ENCODE data around the gene TYRO3.

TYRO3 gene

DNA sequence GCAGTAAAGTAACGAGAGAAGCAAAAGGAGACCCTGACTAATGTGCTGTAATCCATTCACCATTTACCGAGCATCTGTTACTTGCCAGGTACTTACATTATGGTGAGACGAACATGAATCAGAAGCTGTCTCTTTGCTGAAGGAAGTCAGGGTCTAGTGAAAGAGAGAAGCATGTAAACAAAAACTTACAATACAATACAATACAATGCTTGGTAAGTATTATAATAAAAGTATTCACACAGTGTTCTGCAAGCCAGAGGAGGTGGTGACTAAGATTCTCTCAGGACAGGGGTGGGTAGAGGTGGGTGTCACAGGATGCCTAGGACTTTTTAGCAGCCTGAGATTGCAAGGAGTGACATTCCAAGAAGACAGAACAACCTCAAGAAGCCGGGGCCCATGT is 51.0 kb downstream of the TYRO3 start:
- DNase-seq, result no peak

DNA sequence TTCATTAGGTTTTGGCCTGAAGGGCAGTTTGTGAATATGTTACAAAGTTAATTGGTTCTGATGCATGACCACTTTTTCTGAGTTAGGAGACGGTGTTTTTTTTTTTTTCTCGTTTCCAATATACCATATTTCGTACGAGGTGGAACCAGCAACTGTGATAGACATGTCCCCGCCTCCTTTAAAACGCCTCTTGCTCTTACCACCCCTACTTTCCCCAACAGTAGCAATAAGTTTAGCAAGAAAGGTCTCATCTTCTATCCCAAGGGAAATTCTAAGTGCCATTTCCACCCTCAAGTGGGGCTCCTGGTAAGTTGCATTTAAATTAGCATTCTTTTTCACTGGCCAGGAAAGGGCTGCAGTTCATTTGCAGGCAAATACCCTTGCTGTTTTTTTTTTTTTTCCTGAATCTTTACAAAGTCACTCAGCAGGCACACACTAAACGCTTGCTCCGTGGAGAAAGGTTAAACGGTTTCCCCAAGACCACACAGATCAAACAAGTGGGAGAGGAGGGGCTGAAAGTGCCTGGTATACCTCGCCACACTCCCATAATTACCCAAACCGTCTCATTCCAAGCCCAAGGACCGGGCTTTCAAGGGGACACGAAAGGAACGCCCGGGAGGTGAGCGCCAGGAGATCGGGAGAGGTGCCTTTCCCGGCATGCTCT is 61.7 kb downstream of the TYRO3 start:
- DNase-seq, result peak; percentile 31

DNA sequence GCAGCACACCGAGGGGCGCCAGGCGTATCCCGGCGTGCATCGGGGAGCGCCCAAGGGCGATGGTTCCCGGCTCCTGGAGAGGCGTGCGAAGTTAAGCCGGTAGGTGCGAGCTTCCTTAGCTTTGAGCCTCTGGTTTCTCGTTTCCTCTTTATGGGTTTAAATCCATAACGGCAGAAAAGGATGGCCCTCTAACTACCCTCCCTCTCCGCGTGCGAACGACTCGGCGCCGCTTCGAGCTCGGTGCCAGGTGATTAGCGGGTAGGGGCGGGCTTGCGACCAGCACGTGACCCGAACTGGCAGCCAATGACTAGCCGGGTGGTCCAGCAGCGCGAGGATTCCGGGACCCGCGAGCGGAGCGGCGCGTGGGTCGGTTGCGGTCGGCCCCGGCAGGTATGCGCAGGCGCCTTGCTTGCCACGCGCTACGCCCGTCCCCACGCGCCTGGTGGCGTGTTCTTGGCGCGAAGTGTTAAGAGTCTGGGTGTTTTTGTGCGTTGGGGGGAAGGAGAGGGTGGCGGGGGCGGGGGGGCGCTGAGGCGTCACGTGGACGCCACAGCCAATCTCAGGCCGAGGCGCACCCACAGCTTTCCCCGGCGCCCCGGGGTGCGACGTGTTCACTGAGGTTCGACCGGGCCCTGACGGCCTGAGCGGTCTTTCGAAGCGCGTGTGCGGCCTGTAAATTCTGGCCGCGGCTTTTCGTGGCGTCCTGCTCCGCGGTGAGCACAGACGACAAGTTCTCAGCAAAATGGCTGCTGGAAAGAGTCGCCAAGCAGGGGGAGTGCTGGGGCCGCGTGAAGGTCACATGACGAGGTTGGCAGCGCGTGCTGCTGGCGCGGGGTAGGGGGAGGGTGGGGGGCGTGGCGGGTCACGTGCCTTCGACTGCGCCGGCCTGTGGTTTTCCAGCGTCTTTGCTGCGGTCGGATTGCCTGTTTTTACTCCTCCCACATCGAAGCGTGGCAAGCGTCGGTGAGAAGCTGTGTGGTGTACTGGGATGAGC is 62.5 kb downstream of the TYRO3 start:
- DNase-seq, result peak; percentile 72

DNA sequence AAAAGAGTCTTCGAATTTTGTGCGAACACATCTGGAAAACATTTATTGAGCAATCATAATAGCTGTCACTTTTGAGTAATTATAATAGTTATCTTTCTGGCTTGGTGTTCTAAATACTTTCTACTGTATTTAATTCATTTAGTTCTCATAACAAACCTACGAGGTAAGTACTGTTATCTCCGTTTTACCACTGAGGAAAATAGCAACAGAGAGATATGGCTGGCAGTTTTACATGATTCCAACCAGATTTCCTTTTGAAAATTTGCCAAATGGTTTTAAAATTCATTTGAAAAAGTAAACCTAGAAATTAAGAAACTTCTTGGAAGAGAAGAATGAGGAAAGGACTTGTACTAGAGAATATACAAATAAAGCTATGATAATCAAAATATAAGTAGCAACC is 63.9 kb downstream of the TYRO3 start:
- DNase-seq, result no peak

DNA sequence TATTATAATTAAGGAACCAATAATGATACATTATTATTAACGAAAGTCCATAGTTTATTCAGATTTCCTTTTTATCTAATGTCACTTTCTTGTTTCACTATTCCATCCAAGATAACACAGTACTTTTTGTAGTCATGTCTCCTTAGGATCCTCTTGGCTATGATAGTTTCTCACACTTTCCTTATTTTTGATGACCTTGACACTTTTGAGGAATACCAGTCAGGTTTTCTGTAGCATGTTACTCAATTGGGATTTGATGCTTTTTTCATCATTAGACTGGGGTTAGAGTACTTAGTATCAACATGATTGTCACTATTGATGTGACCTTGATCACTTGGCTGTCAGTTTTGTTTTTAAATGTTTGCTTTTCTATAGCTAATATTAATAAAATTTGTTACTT is 68.2 kb downstream of the TYRO3 start:
- DNase-seq, result no peak

DNA sequence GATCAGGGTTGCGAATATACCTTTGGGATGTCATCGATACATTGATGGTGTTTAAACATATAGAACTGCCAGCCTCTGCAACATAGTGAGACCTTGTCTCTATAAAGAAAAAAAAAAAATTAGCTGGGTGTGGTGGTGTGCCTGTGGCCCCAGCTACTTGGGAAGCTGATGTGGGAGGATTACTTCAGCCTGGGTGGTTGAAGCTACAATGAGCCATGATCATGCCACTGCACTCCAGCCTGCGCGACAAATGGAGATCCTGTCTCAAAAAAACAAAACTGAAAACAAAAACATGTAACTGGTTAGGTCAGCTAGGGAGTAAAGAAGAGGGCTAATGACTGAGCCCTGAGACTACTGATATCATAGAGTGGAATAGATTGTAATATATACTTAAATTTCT is 70.5 kb downstream of the TYRO3 start:
- no peak for DNase-seq

DNA sequence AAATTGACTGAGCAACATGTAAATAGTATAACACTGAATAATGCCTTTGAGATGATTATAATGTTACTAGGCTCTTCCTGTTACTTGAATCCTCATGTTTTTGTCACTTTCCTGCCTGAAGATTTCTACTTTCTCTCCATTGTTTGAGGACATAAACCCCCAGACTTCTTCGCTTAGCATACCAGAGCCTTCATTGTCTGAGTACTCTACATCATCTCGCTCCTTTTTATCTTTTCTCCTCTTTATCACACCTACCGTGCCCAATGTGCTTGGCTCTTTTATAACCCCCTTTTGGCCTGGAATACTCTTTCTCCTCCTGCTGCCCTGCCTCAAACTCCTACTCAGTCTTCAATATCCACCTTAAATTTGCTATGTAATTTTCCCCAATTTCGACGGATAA is 70.9 kb downstream of the TYRO3 start:
- DNase-seq, result no peak

DNA sequence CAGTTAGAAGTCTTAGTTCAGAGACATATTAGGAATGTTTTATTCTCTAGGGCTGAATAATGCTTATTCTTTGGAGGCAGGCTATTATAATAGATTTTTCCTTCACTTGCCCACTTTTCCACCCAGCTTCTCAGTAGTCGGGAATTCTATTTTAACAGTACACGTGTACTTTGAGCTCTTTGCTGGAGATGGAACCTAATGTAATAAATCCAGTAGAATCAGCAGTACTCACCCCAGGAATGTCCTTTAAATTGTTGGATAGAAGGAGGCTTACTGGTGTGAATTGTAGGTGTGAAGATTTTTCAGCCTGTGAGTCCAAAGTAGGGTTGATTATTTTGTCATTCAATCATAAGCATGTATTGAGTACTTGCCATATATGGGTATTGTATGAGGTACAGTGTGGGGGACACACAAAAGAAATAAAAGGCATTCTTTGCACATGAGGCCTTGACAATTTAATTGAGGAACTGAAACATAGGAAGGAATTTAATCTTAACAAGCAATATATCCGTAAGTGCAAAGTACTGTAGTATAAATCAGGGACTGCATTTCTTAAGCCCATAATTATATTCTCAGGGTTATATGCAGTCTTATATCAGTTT is 71.7 kb downstream of the TYRO3 start:
- DNase-seq, result no peak

DNA sequence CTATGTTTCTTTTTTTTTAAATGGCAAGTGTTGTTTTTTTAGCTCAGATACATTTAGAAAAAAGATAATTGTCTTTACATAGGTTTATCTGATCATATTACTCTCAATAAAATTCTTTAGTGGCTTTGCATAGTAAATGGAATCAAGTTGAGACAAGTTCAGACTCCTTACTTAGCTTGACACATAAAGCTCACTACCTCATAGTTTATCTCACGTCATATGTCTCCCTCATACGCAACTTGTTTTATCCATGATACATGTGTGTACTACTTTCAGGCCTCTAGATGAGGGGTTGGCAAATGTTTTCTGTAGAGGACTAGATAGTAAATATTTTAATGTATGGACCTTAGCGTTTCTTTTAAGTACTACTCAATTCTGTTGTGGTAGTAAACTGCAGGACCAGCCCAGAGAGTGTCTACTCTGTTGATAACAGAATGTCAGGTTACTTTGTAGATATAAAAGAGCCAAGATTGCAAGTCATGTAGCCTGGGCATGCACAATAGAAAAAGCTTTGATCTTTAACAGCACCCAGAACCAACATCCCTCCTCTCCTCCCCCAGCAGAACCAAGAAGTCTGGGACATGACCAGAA is 73.0 kb downstream of the TYRO3 start:
- no peak for DNase-seq

Measured in GF-D8 (cell line).